Body of pancreas (tissue), 4 donors: ENCODE results near the gene HDHD5. TPM values are rescaled to one million over a fixed set of nuclear protein-coding genes. Genes with fewer than 3 reads are reported as not detected.
A peak's percentile ranks its signal among the peaks of the same experiment; 100 is the strongest.

Experiments used
- ATAC-seq: fragments of 150-250 bp; one replicate; pipeline ENCODE4 v1.9.1; 2016
- DNase-seq, 4 donors: peaks; one replicate each; pipeline ENCODE4 v3.0.0-alpha.2; 2019
- H3K27ac ChIP-seq, 4 donors: fragments of 200-600 bp; sonication (generic); 1 replicate in 3 of 4; 2 replicates in 1 of 4; pipeline versions ENCODE4 v1.5.1 to v1.6.1; 2016 to 2019; ENCODE audit warnings: mild to moderate bottlenecking in 1 of 4, mixed read lengths in 1 of 4, moderate library complexity in 1 of 4
- H3K27me3 ChIP-seq, 2 donors: fragments of 200-600 bp; sonication (generic); one replicate each; pipeline ENCODE4 v1.6.0; 2016; ENCODE audit warnings: mild to moderate bottlenecking in 1 of 2
- H3K36me3 ChIP-seq, 2 donors: fragments of 200-600 bp; sonication (generic); replicated peaks in 1 of 2; 2 replicates each; pipeline ENCODE4 v1.5.1; 2016; ENCODE audit warnings: low read depth in 2 of 2; ENCODE audit not compliant: insufficient read depth in 1 of 2
- H3K4me1 ChIP-seq: fragments of 200-600 bp; sonication (generic); one replicate; pipeline ENCODE4 v1.6.0; 2016
- H3K4me3 ChIP-seq, 2 donors: fragments of 200-600 bp; sonication (generic); 1 replicate in 1 of 2; 2 replicates in 1 of 2; pipeline ENCODE4 v1.5.1; 2016 to 2019
- H3K9me3 ChIP-seq, 3 donors: fragments of 200-600 bp; sonication (generic); 1 replicate in 2 of 3; 2 replicates in 1 of 3; pipeline ENCODE4 v1.5.1; 2016
- POLR2A ChIP-seq, 3 donors: fragments of 450-650 bp; IDR thresholded peaks; one replicate each; pipeline ENCODE4 v1.6.1; 2016; ENCODE audit warnings: antibody characterized with exemption in 3 of 3, mild to moderate bottlenecking in 2 of 3
- WGBS, 2 donors: methylation state at CpG; one replicate each; pipeline ENCODE4 v1.1.5; 2017; 5-methylcytosine and 5-hydroxymethylcytosine counted together
- intact Hi-C: fragments of 100-400 bp; cut with DNase I; formaldehyde crosslinking; loops from one replicate; pipeline ENCODE4 v1.15.1; 2023
- total RNA-seq, 2 donors: library from RNA; depleted of rRNA; stranded (reverse); fragments of >200 nt; gene quantifications; one replicate each; pipeline ENCODE4 v1.1.0, GENCODE V29; 2016
- TF ChIP-seq, protein P1 (sequence below), 7 experiments: fragments of 450-650 bp in 4 of 7; fragments of 200-600 bp in 3 of 7; sonication (generic) in 3 of 7; IDR thresholded peaks; one replicate each; pipeline ENCODE4 v1.5.1; 2016 to 2019; ENCODE audit warnings: antibody characterized with exemption in 7 of 7

Gene HDHD5
- total RNA-seq, 2 donors from 2014 or later = 22.1 to 28.7 TPM

DNA sequence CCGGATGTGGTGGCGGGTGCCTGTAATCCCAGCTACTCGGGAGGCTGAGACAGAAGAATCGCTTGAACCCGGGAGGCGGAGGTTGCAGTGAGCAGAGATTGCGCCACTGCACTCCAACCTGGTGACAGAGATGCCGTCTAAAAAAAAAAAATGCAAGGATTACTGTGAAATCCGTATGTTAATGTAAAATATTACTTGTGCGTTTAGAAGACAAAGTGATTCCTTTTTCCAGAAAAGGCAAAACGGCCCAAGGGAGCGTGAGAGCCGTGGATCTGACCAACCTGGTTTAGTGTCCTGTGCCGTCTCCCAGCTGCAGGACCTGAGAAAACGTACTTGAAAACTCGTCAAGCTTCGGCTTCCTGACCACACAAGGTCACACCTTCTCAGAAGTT lies 905 bp downstream of the HDHD5 start:
- no peak for TF ChIP-seq POLR2A (IDR thresholded peaks at IDR 0.05)
- TF ChIP-seq, protein P1, sequence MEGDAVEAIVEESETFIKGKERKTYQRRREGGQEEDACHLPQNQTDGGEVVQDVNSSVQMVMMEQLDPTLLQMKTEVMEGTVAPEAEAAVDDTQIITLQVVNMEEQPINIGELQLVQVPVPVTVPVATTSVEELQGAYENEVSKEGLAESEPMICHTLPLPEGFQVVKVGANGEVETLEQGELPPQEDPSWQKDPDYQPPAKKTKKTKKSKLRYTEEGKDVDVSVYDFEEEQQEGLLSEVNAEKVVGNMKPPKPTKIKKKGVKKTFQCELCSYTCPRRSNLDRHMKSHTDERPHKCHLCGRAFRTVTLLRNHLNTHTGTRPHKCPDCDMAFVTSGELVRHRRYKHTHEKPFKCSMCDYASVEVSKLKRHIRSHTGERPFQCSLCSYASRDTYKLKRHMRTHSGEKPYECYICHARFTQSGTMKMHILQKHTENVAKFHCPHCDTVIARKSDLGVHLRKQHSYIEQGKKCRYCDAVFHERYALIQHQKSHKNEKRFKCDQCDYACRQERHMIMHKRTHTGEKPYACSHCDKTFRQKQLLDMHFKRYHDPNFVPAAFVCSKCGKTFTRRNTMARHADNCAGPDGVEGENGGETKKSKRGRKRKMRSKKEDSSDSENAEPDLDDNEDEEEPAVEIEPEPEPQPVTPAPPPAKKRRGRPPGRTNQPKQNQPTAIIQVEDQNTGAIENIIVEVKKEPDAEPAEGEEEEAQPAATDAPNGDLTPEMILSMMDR (IDR thresholded peaks at IDR 0.05) = no peak
- Histone ChIP-seq H3K4me3 (peak overlapping the region in 1 of 2 donors; percentile 24), H3K4me1 (peaks cover 41% of the 10 kb centered on the region), H3K36me3 (no peaks in the 10 kb centered on the region), H3K27ac (peak overlapping the region; percentile 70 to 91 (median 82)), H3K27me3 (no peaks in the 10 kb centered on the region), H3K9me3 (no peaks in the 10 kb centered on the region)
- intact Hi-C loops = no loop called here
- ATAC-seq (no peak), DNase-seq (no peak)
- 32 to 43% methylated on average over 17 of the region's 17 CpGs for WGBS, 2 donors

DNA sequence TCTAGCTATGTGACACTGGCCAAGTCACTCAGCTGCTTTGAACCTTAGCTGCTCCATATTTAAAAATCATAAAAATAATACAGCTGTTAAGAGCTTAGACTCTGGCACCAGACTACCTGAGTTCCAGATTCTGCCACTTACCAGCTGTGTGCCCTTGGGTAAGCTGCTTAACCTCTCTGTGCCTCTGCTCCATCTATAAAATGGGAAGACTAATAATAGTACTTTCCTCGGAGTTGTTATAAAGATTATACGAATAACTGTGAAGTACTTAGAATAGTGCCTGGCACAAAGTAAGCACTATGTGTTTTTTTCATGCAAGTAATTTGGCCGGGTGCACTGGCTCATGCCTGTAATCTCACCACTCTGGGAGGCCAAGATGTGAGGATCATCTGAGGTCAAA lies 1.4 kb downstream of the HDHD5 start:
- no peak overlapping the region for H3K4me3 ChIP-seq
- H3K9me3 ChIP-seq = no peaks in the 10 kb centered on the region
- ATAC-seq (no peak), DNase-seq (no peak)
- H3K4me1 ChIP-seq = peaks cover 45% of the 10 kb centered on the region
- TF ChIP-seq, protein P1 (IDR thresholded peaks at IDR 0.05) = no peak
- H3K27me3 ChIP-seq = no peaks in the 10 kb centered on the region
- WGBS, 2 donors = 78 to 79% methylated on average over 3 of the region's 3 CpGs
- H3K27ac ChIP-seq = peak overlapping the region in 2 of 4 donors; percentile 77 to 91
- no peaks in the 10 kb centered on the region for H3K36me3 ChIP-seq
- intact Hi-C loops = no loop called here

DNA sequence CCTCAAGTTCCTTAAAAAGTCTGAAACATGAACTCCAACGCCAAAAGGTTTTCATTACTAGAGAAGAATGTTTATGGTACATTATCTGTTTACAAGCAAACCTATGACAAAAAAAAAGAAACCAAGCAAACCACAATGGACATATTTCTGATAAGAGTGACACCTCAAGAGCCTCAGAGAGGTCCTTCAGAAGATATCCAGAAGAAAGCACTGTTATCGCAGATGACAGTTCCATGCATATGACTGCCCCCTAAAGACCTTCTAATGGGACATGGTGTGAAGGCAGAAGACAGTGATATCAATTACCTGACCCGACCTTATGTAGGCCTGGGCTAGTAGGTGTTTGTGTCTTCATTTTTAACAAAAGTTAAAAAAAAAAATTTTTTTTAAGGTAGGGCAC lies 3.1 kb downstream of the HDHD5 start:
- 74 to 89% methylated on average over 3 of the region's 3 CpGs for WGBS, 2 donors
- intact Hi-C loops = no loop called here

DNA sequence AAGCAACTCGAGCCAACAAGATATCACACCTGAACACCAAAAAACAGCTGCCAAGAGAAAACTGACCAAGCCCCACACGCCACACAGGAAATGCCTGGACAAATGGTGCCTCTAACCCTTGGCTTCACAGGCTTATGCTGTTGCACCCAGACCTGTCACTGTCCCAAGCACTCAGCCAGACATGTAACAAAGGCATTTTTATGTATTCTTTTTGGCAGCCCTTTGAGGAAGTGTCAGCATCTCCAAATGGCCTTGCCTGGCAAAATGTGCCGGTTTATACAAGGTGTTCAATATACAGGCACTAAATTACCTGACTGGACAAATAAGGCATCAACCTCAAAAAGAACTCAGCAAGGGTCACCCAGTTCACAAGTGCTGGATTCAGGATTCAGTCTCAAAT lies 6.1 kb downstream of the HDHD5 start:
- DNase-seq (peak in 3 of 4 donors; percentile 10 to 40 (median 23)), ATAC-seq (peak; percentile 62)
- Histone ChIP-seq H3K27ac (peak overlapping the region in 2 of 4 donors; percentile 41 to 52), H3K36me3 (no peaks in the 10 kb centered on the region), H3K27me3 (no peaks in the 10 kb centered on the region), H3K4me3 (no peak overlapping the region), H3K9me3 (no peaks in the 10 kb centered on the region), H3K4me1 (peaks cover 63% of the 10 kb centered on the region)
- intact Hi-C loops = no loop called here
- TF ChIP-seq, protein P1 (IDR thresholded peaks at IDR 0.05) = no peak
- TF ChIP-seq POLR2A (IDR thresholded peaks at IDR 0.05) = no peak
- WGBS, 2 donors = 33 to 40% methylated on average over 2 to 3 of the region's 3 CpGs

More for the DNA sequence above, 3.1 kb downstream of the HDHD5 start:
- no peak for DNase-seq
- Histone ChIP-seq H3K27me3 (no peaks in the 10 kb centered on the region), H3K4me3 (no peak overlapping the region), H3K4me1 (peaks cover 60% of the 10 kb centered on the region), H3K27ac (no peak overlapping the region), H3K36me3 (no peaks in the 10 kb centered on the region), H3K9me3 (no peaks in the 10 kb centered on the region)
- TF ChIP-seq, protein P1 (IDR thresholded peaks at IDR 0.05) = no peak
- TF ChIP-seq POLR2A (IDR thresholded peaks at IDR 0.05) = no peak
- no peak for ATAC-seq

DNA sequence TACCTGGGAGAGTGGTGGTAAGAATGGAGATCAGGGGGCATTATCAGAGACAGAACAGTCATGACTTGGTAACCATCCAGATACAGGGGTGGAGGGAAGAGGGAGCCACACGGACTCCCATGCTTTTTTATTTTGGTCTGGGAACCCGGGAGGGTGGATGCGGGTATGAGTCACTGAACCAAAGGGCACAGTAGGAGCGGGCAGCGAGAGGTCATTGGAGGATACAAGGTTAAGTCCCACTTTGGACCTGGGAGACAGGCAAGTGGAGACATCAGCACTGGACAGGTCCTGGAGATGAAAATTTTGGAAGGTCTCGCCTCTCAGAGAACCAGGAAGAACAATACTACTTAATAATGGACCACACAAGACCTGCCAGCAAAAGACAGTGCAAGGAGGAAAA lies 6.7 kb downstream of the HDHD5 start:
- Histone ChIP-seq H3K27ac (peak overlapping the region in 2 of 4 donors; percentile 41 to 52), H3K4me3 (no peak overlapping the region), H3K9me3 (no peaks in the 10 kb centered on the region), H3K36me3 (no peaks in the 10 kb centered on the region), H3K27me3 (no peaks in the 10 kb centered on the region), H3K4me1 (peaks cover 57% of the 10 kb centered on the region)
- TF ChIP-seq, protein P1 (IDR thresholded peaks at IDR 0.05) = no peak
- TF ChIP-seq POLR2A (IDR thresholded peaks at IDR 0.05) = no peak
- intact Hi-C loops = no loop called here
- DNase-seq (no peak), ATAC-seq (no peak)
- WGBS, 2 donors = 78 to 82% methylated on average over 6 of the region's 6 CpGs
